RPMI7951 (cell line): ENCODE measurements around the gene EIF5A2. TPM values are rescaled to one million over a fixed set of nuclear protein-coding genes. Genes with fewer than 3 reads are reported as not detected.

ENCODE experiments used
- DNase-seq: peaks from one replicate; pipeline ENCODE4 v3.0.0-alpha.2; 2012; ENCODE audit warnings: low read depth
- total RNA-seq: library from RNA; depleted of rRNA; stranded (reverse); fragments of >200 nt; shearing (Covaris generic); gene quantifications from 2 replicates; pipeline ENCODE4 v1.2.3, GENCODE V29; 2014; rRNA removed

EIF5A2 gene
- total RNA-seq, 1 experiment from 2014 or later = 18.5 TPM

DNA sequence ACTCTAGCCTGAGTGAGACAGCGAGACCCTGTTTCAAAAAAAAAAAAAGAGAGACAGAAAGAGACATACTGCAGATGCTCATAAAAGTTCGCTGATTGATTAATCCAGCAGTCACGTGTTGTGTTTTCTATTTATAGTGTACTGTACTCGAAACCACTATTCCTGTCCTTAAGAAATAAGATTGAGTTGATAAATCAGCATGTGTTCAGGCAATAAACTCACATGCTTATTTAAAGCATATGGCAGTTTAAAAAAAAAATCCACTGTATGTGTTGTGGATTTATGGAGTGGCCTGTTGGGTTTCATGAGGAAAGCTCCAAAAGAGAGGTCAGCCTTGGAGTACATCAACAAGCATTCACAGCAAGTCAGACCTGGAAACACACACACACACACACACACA is 56.1 kb downstream of the EIF5A2 start:
- DNase-seq = no peak

DNA sequence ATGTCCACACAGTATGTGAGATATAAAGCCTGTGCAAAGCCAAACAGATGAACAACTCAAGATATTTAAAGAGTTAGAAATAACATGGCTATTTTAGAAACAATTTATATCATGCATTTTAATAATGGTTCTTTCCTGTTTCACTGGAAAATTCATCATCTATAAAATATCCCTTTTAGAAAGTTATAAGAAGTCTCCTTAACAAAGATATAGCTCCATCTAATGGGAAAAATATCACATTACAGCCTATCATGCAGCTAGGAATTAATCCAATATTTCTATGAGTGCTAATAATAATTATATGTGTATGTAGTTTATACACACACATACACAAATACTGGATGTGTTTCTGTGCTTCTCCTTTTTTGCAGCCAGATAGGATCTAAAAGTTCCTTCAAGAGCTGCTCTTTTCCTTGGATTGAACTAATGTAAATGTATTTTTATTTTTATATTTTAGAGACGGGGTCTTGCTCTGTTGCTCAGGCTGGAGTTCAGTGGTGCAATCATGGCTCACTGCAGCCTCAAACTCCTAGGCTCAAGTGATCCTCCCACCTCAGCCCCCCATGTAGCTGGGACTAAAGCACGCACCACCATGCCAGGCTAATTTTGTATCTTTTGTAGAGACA is 60.0 kb downstream of the EIF5A2 start:
- peak; percentile 30 for DNase-seq

DNA sequence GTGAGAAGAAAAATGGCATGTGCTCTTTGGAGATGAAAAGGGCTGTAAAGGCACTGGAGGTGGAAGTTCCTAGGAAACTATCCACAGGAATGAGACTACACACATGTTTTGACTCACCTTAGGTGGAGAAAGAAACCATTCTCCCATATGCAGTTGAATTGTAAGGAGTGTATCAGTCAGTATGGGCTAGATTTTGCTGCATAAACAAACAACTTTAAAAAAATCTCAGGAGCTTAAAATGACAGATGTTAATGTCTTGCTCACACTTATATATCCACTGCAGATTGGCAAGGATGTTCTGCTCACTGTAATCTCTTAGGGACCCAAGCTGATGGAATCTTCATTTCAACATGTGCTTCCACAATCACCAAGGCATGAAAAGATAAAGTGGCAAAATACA is 64.1 kb downstream of the EIF5A2 start:
- DNase-seq = no peak

DNA sequence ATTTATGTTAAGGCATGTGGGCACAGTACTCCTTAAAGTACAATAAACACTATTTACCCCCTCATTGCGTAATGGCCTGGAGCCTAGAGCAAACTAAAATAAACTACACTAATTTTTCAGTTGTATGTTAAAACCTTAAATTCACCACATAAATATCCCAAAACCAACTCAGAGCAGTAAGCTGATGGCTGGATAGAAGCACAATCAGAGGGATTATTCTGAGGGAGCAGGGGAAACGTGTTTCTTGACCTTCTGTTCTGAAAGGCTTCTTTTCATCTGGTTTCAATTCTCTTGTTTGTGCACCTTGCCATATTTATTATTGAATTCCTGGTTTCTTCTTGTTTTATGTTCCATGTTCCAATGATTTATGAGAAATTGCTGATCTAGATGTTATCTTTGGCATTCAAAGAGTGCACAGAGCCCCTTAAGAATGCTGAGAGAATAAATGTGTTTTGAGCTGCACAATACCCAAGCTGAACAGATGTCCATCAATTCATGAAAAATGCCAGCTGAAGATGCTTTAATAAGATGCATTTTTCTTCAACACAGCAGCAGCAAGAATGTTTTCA is 68.1 kb downstream of the EIF5A2 start:
- no peak for DNase-seq

DNA sequence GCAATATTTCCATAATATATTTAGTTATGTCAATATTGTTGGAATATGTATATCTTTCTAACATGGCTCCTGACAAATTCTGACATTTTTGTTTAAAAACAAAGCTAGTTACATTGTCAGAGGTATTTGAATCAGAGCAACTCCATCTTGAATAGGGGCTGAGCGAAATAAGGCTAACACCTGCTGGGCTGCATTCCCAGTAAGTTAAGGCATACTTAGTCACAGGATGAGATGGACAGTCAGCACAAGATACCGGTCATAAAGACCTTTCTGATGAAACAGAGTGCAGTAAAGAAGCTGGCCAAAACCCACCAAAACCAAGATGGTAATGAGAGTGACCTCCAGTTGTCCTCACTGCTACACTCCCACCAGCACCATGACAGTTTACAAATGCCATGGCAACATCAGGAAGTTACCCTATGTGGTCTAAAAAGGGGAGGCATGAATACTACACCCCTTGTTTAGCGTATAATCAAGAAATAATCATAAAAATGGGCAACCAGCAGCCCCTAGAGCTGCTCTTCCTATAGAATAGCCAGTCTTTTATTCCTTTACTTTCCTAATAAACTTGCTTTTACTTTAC is 68.8 kb downstream of the EIF5A2 start:
- DNase-seq = peak; percentile 31

Other genes with a start within 250 kb of the EIF5A2 start
- gene RPL22L1, start 38.4 kb downstream of the EIF5A2 start, total RNA-seq = 241 and 277 TPM in 2 replicates
- not detected in 2 replicates for gene SLC2A2, start 118.1 kb upstream of the EIF5A2 start, total RNA-seq